K562 (cell line): ENCODE measurements around the gene C15orf61. TPM values are rescaled to one million over a fixed set of nuclear protein-coding genes. Genes with fewer than 3 reads are reported as not detected.

Experiments used
- BRCA1 ChIP-seq, 2 experiments: fragments of 450-650 bp in 1 of 2; sonication (generic) in 1 of 2; formaldehyde crosslinking in 1 of 2; IDR thresholded peaks; 2 replicates each; pipeline versions ENCODE4 v1.5.0 to v1.6.1; 2017 to 2020; ENCODE audit warnings: mild to moderate bottlenecking in 1 of 2, missing genetic modification reagents in 1 of 2
- DEAF1 ChIP-seq: fragments of 450-650 bp; formaldehyde crosslinking; IDR thresholded peaks from 2 replicates; pipeline ENCODE4 v1.4.0; 2020; ENCODE audit warnings: mild to moderate bottlenecking, moderate library complexity
- FOXJ3 ChIP-seq: sonication (generic); formaldehyde crosslinking; IDR thresholded peaks from 2 replicates; pipeline ENCODE4 v1.4.0; 2020; ENCODE audit warnings: mild to moderate bottlenecking, missing genetic modification reagents
- HDAC8 ChIP-seq: fragments of 450-650 bp; IDR thresholded peaks from 2 replicates; pipeline ENCODE4 v1.6.1; 2016; ENCODE audit warnings: mild to moderate bottlenecking, missing genetic modification characterization, moderate library complexity, missing compliant biosample characterization
- HLTF ChIP-seq: fragments of 450-650 bp; IDR thresholded peaks from 2 replicates; pipeline ENCODE4 v1.6.1; 2016
- HNRNPL ChIP-seq: fragments of 200-400 bp; formaldehyde crosslinking; IDR thresholded peaks from 2 replicates; pipeline ENCODE4 v1.6.1; 2017; ENCODE audit warnings: low read depth, mild to moderate bottlenecking, low read length
- HSF4 ChIP-seq: fragments of 250-450 bp; sonication (Bioruptor Pico); IDR thresholded peaks from 2 replicates; pipeline ENCODE4 v2.1.2; 2022; ENCODE audit warnings: mild to moderate bottlenecking, moderate library complexity, borderline replicate concordance
- KDM1A ChIP-seq, 2 experiments: fragments of 450-650 bp; IDR thresholded peaks; 2 replicates each; pipeline ENCODE4 v1.6.1; 2016; ENCODE audit warnings: mild to moderate bottlenecking in 2 of 2
- KDM2B ChIP-seq: fragments of 250-450 bp; sonication (Bioruptor Pico); IDR thresholded peaks from 2 replicates; pipeline ENCODE4 v1.8.0; 2021; ENCODE audit warnings: mild to moderate bottlenecking, moderate library complexity
- SRSF3 ChIP-seq: fragments of 200-400 bp; formaldehyde crosslinking; IDR thresholded peaks from 2 replicates; pipeline ENCODE4 v1.6.1; 2016; ENCODE audit warnings: mild to moderate bottlenecking, low read length, moderate library complexity; ENCODE audit not compliant: insufficient read depth
- TFAM ChIP-seq: fragments of 250-450 bp; sonication (Bioruptor Pico); conservative IDR thresholded peaks from 2 replicates; pipeline ENCODE4 v1.5.0; 2021; ENCODE audit warnings: mild to moderate bottlenecking, moderate library complexity
- WHSC1 ChIP-seq: IDR thresholded peaks from one replicate; pipeline ENCODE4 v1.6.1; 2012; ENCODE audit warnings: low read length, control low read depth, inconsistent platforms
- ZNF395 ChIP-seq: fragments of 200-800 bp; sonication (Bioruptor generic); IDR thresholded peaks from 2 replicates; pipeline ENCODE4 v1.6.1; 2017; ENCODE audit warnings: missing genetic modification characterization, missing compliant biosample characterization
- ZNF431 ChIP-seq: sonication (generic); formaldehyde crosslinking; IDR thresholded peaks from 2 replicates; pipeline ENCODE4 v1.8.0; 2022; ENCODE audit warnings: mild to moderate bottlenecking, missing genetic modification reagents
- ZNF778 ChIP-seq: fragments of 450-650 bp; formaldehyde crosslinking; IDR thresholded peaks from 2 replicates; pipeline ENCODE4 v1.4.0; 2020; ENCODE audit warnings: mild to moderate bottlenecking, moderate library complexity
- polyA plus RNA-seq, 8 experiments: library from polyadenylated mRNA; depleted of rRNA in 4 of 8; stranded (reverse) in 5 of 8; unstranded in 3 of 8; fragments of >200 nt; fragmentation: Nextera tagmentation in 2 of 8; fragmentation: Illumina TruSeq in 1 of 8; extraction: Ambion mirVana in 2 of 8; extraction: Trizol in 1 of 8; gene quantifications; 2 replicates each; pipeline versions ENCODE4 v1.2.1 to v1.2.3, GENCODE V29; 2011 to 2014; ENCODE audit warnings: inconsistent platforms in 1 of 8, missing spikeins in 1 of 8
- total RNA-seq, 7 experiments: library from RNA; depleted of rRNA in 6 of 7; stranded (reverse); fragments of >200 nt in 6 of 7; fragmentation: Illumina TruSeq in 2 of 7; extraction: Trizol in 2 of 7; gene quantifications; 2 replicates each; pipeline versions ENCODE4 v1.2.1 to v1.2.3, GENCODE V29; 2011 to 2021; ENCODE audit warnings: low replicate concordance in 1 of 7
- TF ChIP-seq, protein P1 (sequence below): fragments of 450-650 bp; IDR thresholded peaks from 2 replicates; pipeline ENCODE4 v1.6.1; 2017; ENCODE audit warnings: antibody characterized with exemption
- TF ChIP-seq, protein P2 (sequence below), 2 experiments: fragments of 450-650 bp; IDR thresholded peaks; 2 replicates each; pipeline ENCODE4 v1.6.1; 2018; ENCODE audit warnings: mild to moderate bottlenecking in 2 of 2, low read depth in 1 of 2; ENCODE audit not compliant: partially characterized antibody in 2 of 2
- TF ChIP-seq, protein P3 (sequence below), 2 experiments: fragments of 250-450 bp in 1 of 2; fragments of 450-650 bp in 1 of 2; sonication (Bioruptor Pico) in 1 of 2; IDR thresholded peaks; 2 replicates each; pipeline versions ENCODE4 v1.6.1 to v1.8.0; 2016 to 2021; ENCODE audit warnings: mild to moderate bottlenecking in 2 of 2, moderate library complexity in 2 of 2, missing compliant biosample characterization in 1 of 2, missing genetic modification characterization in 1 of 2

The C15orf61 gene
- total and polyA plus RNA-seq, 9 of the 15 experiments (the other 6 are each of a cell fraction or from before 2014, with no cell fraction given): 1.6 to 10.5 (median 4.3) TPM

- TF ChIP-seq FOXJ3 (CRISPR knock-in tag) (no peak), KDM1A (IDR thresholded peaks at IDR 0.05) (peak in 1 of 2 experiments; percentile 27; a peak in 1 of 4 replicates), DEAF1 (CRISPR knock-in tag) (no peak), BRCA1 (IDR thresholded peaks at IDR 0.05) (no peak), BRCA1 (CRISPR knock-in tag; IDR thresholded peaks at IDR 0.05) (no peak), HLTF (no peak), ZNF431 (CRISPR knock-in tag) (no peak), WHSC1 (no peak), SRSF3 (no peak), ZNF778 (CRISPR knock-in tag) (no peak), HDAC8 (tag) (no peak), TFAM (no peak), HSF4 (CRISPR knock-in tag) (no peak), HNRNPL (no peak), ZNF395 (CRISPR knock-in tag) (no peak), KDM2B (CRISPR knock-in tag) (no peak)
- TF ChIP-seq, protein P1, sequence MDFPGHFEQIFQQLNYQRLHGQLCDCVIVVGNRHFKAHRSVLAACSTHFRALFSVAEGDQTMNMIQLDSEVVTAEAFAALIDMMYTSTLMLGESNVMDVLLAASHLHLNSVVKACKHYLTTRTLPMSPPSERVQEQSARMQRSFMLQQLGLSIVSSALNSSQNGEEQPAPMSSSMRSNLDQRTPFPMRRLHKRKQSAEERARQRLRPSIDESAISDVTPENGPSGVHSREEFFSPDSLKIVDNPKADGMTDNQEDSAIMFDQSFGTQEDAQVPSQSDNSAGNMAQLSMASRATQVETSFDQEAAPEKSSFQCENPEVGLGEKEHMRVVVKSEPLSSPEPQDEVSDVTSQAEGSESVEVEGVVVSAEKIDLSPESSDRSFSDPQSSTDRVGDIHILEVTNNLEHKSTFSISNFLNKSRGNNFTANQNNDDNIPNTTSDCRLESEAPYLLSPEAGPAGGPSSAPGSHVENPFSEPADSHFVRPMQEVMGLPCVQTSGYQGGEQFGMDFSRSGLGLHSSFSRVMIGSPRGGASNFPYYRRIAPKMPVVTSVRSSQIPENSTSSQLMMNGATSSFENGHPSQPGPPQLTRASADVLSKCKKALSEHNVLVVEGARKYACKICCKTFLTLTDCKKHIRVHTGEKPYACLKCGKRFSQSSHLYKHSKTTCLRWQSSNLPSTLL: no peak
- TF ChIP-seq, protein P2, sequence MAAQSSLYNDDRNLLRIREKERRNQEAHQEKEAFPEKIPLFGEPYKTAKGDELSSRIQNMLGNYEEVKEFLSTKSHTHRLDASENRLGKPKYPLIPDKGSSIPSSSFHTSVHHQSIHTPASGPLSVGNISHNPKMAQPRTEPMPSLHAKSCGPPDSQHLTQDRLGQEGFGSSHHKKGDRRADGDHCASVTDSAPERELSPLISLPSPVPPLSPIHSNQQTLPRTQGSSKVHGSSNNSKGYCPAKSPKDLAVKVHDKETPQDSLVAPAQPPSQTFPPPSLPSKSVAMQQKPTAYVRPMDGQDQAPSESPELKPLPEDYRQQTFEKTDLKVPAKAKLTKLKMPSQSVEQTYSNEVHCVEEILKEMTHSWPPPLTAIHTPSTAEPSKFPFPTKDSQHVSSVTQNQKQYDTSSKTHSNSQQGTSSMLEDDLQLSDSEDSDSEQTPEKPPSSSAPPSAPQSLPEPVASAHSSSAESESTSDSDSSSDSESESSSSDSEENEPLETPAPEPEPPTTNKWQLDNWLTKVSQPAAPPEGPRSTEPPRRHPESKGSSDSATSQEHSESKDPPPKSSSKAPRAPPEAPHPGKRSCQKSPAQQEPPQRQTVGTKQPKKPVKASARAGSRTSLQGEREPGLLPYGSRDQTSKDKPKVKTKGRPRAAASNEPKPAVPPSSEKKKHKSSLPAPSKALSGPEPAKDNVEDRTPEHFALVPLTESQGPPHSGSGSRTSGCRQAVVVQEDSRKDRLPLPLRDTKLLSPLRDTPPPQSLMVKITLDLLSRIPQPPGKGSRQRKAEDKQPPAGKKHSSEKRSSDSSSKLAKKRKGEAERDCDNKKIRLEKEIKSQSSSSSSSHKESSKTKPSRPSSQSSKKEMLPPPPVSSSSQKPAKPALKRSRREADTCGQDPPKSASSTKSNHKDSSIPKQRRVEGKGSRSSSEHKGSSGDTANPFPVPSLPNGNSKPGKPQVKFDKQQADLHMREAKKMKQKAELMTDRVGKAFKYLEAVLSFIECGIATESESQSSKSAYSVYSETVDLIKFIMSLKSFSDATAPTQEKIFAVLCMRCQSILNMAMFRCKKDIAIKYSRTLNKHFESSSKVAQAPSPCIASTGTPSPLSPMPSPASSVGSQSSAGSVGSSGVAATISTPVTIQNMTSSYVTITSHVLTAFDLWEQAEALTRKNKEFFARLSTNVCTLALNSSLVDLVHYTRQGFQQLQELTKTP (IDR thresholded peaks at IDR 0.05; ENCODE audit: low read depth in 1 of 2, partially characterized antibody in 2 of 2): no peak
- TF ChIP-seq, protein P3, sequence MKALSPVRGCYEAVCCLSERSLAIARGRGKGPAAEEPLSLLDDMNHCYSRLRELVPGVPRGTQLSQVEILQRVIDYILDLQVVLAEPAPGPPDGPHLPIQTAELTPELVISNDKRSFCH (CRISPR knock-in tag; IDR thresholded peaks at IDR 0.05): no peak
- TF ChIP-seq, protein P3 (tag; IDR thresholded peaks at IDR 0.05): no peak
These were observed 22.4 kb downstream of the C15orf61 start (continued) for GRCh38 chr15:67543348-67543718.
